GM12891 (cell line): ENCODE measurements around the gene LGALS8.
A peak's percentile ranks its signal among the peaks of the same experiment; 100 is the strongest.
"Not testable (repeated sequence)": the region's sequence is repeated elsewhere in the genome, so short reads cannot be mapped to it uniquely, and the experiment has no call there.

Source experiments
- DNase-seq: peaks from one replicate; pipeline ENCODE4 v3.0.0; 2011; ENCODE audit warnings: low spot score; ENCODE audit not compliant: insufficient read length
- FAIRE-seq: peaks from 2 replicates; lab custom pipeline; 2011; peaks lifted over from hg19 to GRCh38; lab: Jason Lieb, UNC
- PAX5 ChIP-seq: IDR thresholded peaks from 2 replicates; pipeline ENCODE4 v1.6.1; 2011; ENCODE audit warnings: low read length, moderate library complexity, mild to moderate bottlenecking; ENCODE audit not compliant: insufficient read depth, severe bottlenecking
- POLR2A ChIP-seq: IDR thresholded peaks from 2 replicates; pipeline ENCODE4 v1.6.1; 2011; ENCODE audit warnings: low read depth, low read length, control low read depth
- POLR2AphosphoS5 ChIP-seq: IDR thresholded peaks from 2 replicates; pipeline ENCODE4 v1.6.1; 2011; ENCODE audit warnings: low read depth, low read length, control low read depth
- POU2F2 ChIP-seq: IDR thresholded peaks from 2 replicates; pipeline ENCODE4 v1.6.1; 2011; ENCODE audit warnings: low read depth, mild to moderate bottlenecking, control low read depth, low read length, moderate library complexity
- SPI1 ChIP-seq: IDR thresholded peaks from 2 replicates; pipeline ENCODE4 v1.6.1; 2011; ENCODE audit warnings: low read depth, low read length, control low read depth
- TAF1 ChIP-seq: IDR thresholded peaks from 2 replicates; pipeline ENCODE4 v1.6.1; 2011; ENCODE audit warnings: low read depth, low read length, control low read depth

The LGALS8 gene

GRCh38 chr1:236575523-236575922 is 51.7 kb downstream of the LGALS8 start:
- FAIRE-seq (no peak), DNase-seq (no peak)

GRCh38 chr1:236576004-236576403 is 52.2 kb downstream of the LGALS8 start:
- TF ChIP-seq TAF1, result no peak
- no peak for DNase-seq
- no peak for FAIRE-seq

More at GRCh38 chr1:236575523-236575922, 51.7 kb downstream of the LGALS8 start:
- TF ChIP-seq PAX5, result no peak
- TF ChIP-seq POU2F2, result no peak
- TF ChIP-seq SPI1, result no peak
- no peak for TF ChIP-seq TAF1
- TF ChIP-seq POLR2AphosphoS5, result no peak
- no peak for TF ChIP-seq POLR2A

GRCh38 chr1:236577041-236577440 is 53.3 kb downstream of the LGALS8 start:
- DNase-seq, FAIRE-seq: not testable (repeated sequence)

- FAIRE-seq (no peak), DNase-seq (no peak)
These were observed 54.9 kb downstream of the LGALS8 start for GRCh38 chr1:236578661-236579060.

GRCh38 chr1:236580404-236580803 is 56.6 kb downstream of the LGALS8 start:
- peak; percentile 45 for FAIRE-seq
- not testable (repeated sequence) for DNase-seq

More at GRCh38 chr1:236578661-236579060, 54.9 kb downstream of the LGALS8 start:
- no peak for TF ChIP-seq POU2F2

GRCh38 chr1:236581528-236581927 is 57.7 kb downstream of the LGALS8 start:
- DNase-seq, result no peak
- no peak for TF ChIP-seq POLR2AphosphoS5
- no peak for TF ChIP-seq PAX5
- no peak for TF ChIP-seq TAF1
- no peak for TF ChIP-seq SPI1
- no peak for TF ChIP-seq POU2F2
- no peak for TF ChIP-seq POLR2A
- no peak for FAIRE-seq

- DNase-seq (no peak), FAIRE-seq (no peak)
- TF ChIP-seq POLR2A (no peak), POLR2AphosphoS5 (no peak), PAX5 (no peak), POU2F2 (no peak), SPI1 (no peak), TAF1 (no peak)
These were observed 65.7 kb downstream of the LGALS8 start for GRCh38 chr1:236589531-236589930.

- DNase-seq (no peak), FAIRE-seq (no peak)
- TF ChIP-seq PAX5 (no peak), SPI1 (no peak), POU2F2 (no peak), POLR2A (no peak), POLR2AphosphoS5 (no peak), TAF1 (no peak)
These were observed 66.9 kb downstream of the LGALS8 start for GRCh38 chr1:236590553-236591150.

GRCh38 chr1:236602171-236602570 is 78.4 kb downstream of the LGALS8 start:
- DNase-seq (no peak), FAIRE-seq (no peak)
- TF ChIP-seq TAF1 (no peak), POU2F2 (no peak), POLR2A (no peak), SPI1 (no peak), PAX5 (no peak), POLR2AphosphoS5 (no peak)
